Activated CD4-positive, alpha-beta memory T cell treated with anti-CD3 and anti-CD28 coated beads for 36 hours (primary cell): ENCODE results near the gene FOXP3. TPM values are rescaled to one million over a fixed set of nuclear protein-coding genes. Genes with fewer than 3 reads are reported as not detected.

Experiments used
- CTCF ChIA-PET: fragments of 350-600 bp; sonication (Branson Sonifier 250); formaldehyde crosslinking; loops from one replicate; lab custom pipeline; 2021; ENCODE audit warnings: antibody characterized with exemption, inconsistent platforms; lab: Charles Lee
- POLR2A ChIA-PET: fragments of 350-600 bp; sonication (Branson Sonifier 250); formaldehyde crosslinking; loops from one replicate; lab custom pipeline; 2021; ENCODE audit warnings: antibody characterized with exemption; lab: Charles Lee
- DNase-seq: peaks from one replicate; pipeline ENCODE4 v3.0.0-alpha.2; 2020
- H3K27ac Mint-ChIP-seq: one replicate; pipeline ENCODE4 v1.8.0; 2021; ENCODE audit warnings: mixed read lengths
- H3K27me3 Mint-ChIP-seq: one replicate; pipeline ENCODE4 v1.8.0; 2021; ENCODE audit warnings: mixed read lengths
- H3K36me3 Mint-ChIP-seq: one replicate; pipeline ENCODE4 v1.8.0; 2021; ENCODE audit warnings: mixed read lengths
- H3K4me1 Mint-ChIP-seq: one replicate; pipeline ENCODE4 v1.8.0; 2021; ENCODE audit warnings: low read depth, mixed read lengths
- H3K4me3 Mint-ChIP-seq: one replicate; pipeline ENCODE4 v1.8.0; 2021; ENCODE audit warnings: mild to moderate bottlenecking, mixed read lengths
- H3K9me3 Mint-ChIP-seq: one replicate; pipeline ENCODE4 v1.8.0; 2021; ENCODE audit warnings: mixed read lengths
- intact Hi-C: fragments of 100-400 bp; cut with micrococcal nuclease; formaldehyde crosslinking; loops from one replicate; pipeline ENCODE4 v1.15.1; 2023
- total RNA-seq, 2 experiments: library from RNA; stranded (reverse); gene quantifications; one replicate each; pipeline ENCODE4 v1.2.3, GENCODE V29; 2021

The FOXP3 gene
- total RNA-seq, 2 experiments from 2014 or later: 23.1 to 23.8 TPM

DNA sequence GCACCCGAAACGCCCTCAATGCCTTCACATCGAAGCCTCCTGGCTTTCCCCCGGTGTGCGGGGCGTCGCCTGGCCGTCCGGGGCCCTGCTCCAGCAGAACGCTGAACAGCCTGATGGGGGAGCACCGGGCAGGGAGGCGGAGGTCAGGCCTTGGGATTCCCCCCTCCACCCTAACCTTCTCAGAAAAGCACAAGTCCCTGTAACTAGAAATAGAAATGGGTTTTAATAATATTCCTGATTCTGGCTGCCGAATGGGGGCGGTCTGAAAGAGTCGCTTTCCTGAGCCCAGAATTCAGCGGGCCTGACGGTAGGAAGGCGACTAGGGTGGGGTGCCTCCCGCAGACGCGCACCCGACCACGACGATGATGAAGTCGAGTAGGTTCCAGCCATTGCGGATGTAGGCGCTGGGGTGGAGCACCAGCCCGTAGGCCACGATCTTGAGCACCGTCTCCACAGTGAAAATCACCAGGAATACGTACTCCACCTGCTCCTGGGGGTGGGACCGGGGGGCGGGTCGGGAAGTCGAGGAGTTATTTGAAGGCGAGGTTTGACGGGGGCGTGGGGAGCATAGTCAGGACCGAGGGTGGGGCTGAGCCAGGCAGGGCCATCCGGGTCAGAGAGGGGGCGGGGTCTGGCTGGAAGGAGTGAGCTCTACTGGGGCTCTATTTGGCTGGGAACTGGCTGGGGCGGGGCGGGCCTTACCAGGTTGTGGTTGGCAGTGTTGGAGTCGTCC lies 33.8 kb downstream of the FOXP3 start:
- POLR2A ChIA-PET: interaction anchor here (0.6 kb wide), 1 partner anchor 723 kb away, joined by 3 read pairs; no protein-coding TSS in a partner anchor
- Mint-ChIP-seq H3K27ac (peak overlapping the region; percentile 75), H3K36me3 (no peaks in the 10 kb centered on the region), H3K9me3 (no peaks in the 10 kb centered on the region), H3K4me1 (peaks cover 14% of the 10 kb centered on the region), H3K4me3 (peak overlapping the region; percentile 69), H3K27me3 (no peaks in the 10 kb centered on the region)
- peak; percentile 81 for DNase-seq
- intact Hi-C loops: loop anchor here (2.0 kb wide), 2 partner anchors 38 to 40 kb away; partner anchors contain the start of gene PPP1R3F
- CTCF ChIA-PET: interaction anchor here (0.6 to 0.9 kb wide), 3 partner anchors 37 to 733 kb away, joined by 3 read pairs; no protein-coding TSS in a partner anchor

DNA sequence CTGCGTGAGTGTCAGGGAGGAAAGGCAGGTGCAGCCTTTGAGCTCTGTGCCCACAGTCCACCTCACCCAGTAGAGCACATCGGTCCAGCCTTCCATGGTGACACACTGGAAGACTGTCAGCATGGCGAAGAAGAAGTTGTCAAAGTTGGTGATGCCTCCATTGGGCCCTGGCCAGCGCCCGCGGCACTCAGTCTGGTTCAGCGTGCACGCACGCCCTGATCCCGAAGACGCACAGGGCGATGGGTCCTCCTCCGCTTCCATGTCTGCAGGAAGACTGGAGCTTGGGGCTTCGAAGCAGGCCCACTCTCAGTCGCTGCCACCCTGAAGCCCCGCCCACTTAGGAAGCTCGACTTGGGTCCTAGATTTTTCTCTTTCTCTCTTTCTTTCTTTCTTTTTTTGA lies 36.3 kb downstream of the FOXP3 start:
- H3K36me3 Mint-ChIP-seq: no peaks in the 10 kb centered on the region
- peaks cover 10% of the 10 kb centered on the region for H3K4me1 Mint-ChIP-seq
- CTCF ChIA-PET: no interaction called here
- H3K27me3 Mint-ChIP-seq: no peaks in the 10 kb centered on the region
- no peak for DNase-seq
- no peak overlapping the region for H3K4me3 Mint-ChIP-seq
- H3K27ac Mint-ChIP-seq: no peak overlapping the region
- no peaks in the 10 kb centered on the region for H3K9me3 Mint-ChIP-seq
- POLR2A ChIA-PET: no interaction called here
- intact Hi-C loops: no loop called here

GRCh38 chrX:49227726-49228125 lies 36.8 kb downstream of the FOXP3 start:
- H3K9me3 Mint-ChIP-seq: no peaks in the 10 kb centered on the region
- no peaks in the 10 kb centered on the region for H3K27me3 Mint-ChIP-seq
- intact Hi-C loops: no loop called here
- no peak for DNase-seq
- no peaks in the 10 kb centered on the region for H3K36me3 Mint-ChIP-seq
- ChIA-PET POLR2A (no interaction called here), CTCF (no interaction called here)
- H3K4me1 Mint-ChIP-seq: peaks cover 10% of the 10 kb centered on the region
- no peak overlapping the region for H3K27ac Mint-ChIP-seq
- no peak overlapping the region for H3K4me3 Mint-ChIP-seq

DNA sequence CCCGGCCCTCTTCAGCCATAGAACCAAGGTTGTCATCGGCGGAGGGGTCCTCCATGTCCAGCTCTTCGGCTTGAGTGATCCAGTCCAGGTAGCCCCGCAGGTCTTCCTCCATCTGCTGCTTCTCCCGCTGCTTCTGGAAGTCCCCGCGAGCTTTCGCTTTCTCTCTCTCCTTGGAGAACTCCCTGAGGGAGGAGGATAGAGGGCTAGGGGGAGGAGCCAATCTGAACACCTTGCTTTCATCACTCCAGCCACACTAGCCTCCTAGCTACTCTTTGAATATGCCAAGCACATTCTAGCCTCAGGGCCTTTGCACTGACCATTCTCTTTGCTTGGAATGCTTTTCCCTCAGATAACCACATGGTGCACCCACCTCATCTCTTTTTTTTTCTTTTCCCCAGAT lies 37.6 kb downstream of the FOXP3 start:
- POLR2A ChIA-PET: no interaction called here
- H3K27ac Mint-ChIP-seq: no peak overlapping the region
- intact Hi-C loops: no loop called here

GRCh38 chrX:49225858-49226257 lies 38.7 kb downstream of the FOXP3 start:
- intact Hi-C loops: no loop called here
- ChIA-PET POLR2A (no interaction called here), CTCF (no interaction called here)
- Mint-ChIP-seq H3K27me3 (peaks cover 1% of the 10 kb centered on the region), H3K36me3 (no peaks in the 10 kb centered on the region), H3K9me3 (no peaks in the 10 kb centered on the region), H3K4me3 (no peak overlapping the region), H3K27ac (no peak overlapping the region), H3K4me1 (peaks cover 4% of the 10 kb centered on the region)
- DNase-seq: no peak

More for the DNA sequence above, 37.6 kb downstream of the FOXP3 start:
- Mint-ChIP-seq H3K27me3 (peaks cover 1% of the 10 kb centered on the region), H3K4me1 (peaks cover 10% of the 10 kb centered on the region), H3K4me3 (no peak overlapping the region), H3K9me3 (no peaks in the 10 kb centered on the region), H3K36me3 (no peaks in the 10 kb centered on the region)
- DNase-seq: no peak
- CTCF ChIA-PET: interaction anchor here (0.6 kb wide), 1 partner anchor 1136 kb away, joined by 3 read pairs; no protein-coding TSS in a partner anchor

- POLR2A ChIA-PET: no interaction called here
- H3K27me3 Mint-ChIP-seq: peaks cover 1% of the 10 kb centered on the region
- CTCF ChIA-PET: no interaction called here
- intact Hi-C loops: no loop called here
- no peak overlapping the region for H3K27ac Mint-ChIP-seq
- H3K4me3 Mint-ChIP-seq: no peak overlapping the region
- H3K9me3 Mint-ChIP-seq: no peaks in the 10 kb centered on the region
- no peak for DNase-seq
- H3K36me3 Mint-ChIP-seq: no peaks in the 10 kb centered on the region
- H3K4me1 Mint-ChIP-seq: peaks cover 3% of the 10 kb centered on the region
These were observed 42.6 kb downstream of the FOXP3 start for GRCh38 chrX:49221868-49222267.

DNA sequence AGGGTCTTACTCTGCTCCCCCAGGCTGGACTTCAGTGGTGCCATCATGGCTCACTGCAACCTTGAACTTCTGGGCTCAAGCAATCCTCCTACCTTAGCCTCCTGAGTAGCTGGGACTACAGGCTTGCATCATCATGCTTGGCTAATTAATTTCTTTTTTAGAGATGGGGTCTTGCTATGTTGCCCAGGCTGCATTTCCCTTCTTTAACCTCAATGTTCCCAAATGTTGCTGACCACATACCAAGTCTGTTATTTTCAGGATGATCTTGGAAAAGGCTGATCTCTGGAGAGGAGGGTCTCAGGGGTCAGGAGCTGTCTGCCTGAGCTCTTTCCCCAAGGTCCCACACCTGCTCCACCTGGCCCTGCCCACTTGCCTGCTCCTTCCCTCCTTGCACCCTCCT lies 44.4 kb downstream of the FOXP3 start:
- intact Hi-C loops: no loop called here
- H3K4me1 Mint-ChIP-seq: peaks cover 3% of the 10 kb centered on the region
- ChIA-PET POLR2A (no interaction called here), CTCF (no interaction called here)
- DNase-seq: no peak
- peaks cover 1% of the 10 kb centered on the region for H3K27me3 Mint-ChIP-seq
- no peaks in the 10 kb centered on the region for H3K9me3 Mint-ChIP-seq
- no peaks in the 10 kb centered on the region for H3K36me3 Mint-ChIP-seq
- H3K4me3 Mint-ChIP-seq: no peak overlapping the region
- H3K27ac Mint-ChIP-seq: no peak overlapping the region

- ChIA-PET CTCF (interaction anchor here (1.0 kb wide), 1 partner anchor 23 kb away, joined by 3 read pairs; no protein-coding TSS in a partner anchor), POLR2A (no interaction called here)
- Mint-ChIP-seq H3K4me1 (peaks cover 3% of the 10 kb centered on the region), H3K27ac (no peak overlapping the region), H3K4me3 (no peak overlapping the region), H3K9me3 (no peaks in the 10 kb centered on the region), H3K36me3 (no peaks in the 10 kb centered on the region), H3K27me3 (no peaks in the 10 kb centered on the region)
- intact Hi-C loops: no loop called here
- no peak for DNase-seq
These were observed 49.4 kb downstream of the FOXP3 start for GRCh38 chrX:49214996-49215526.

GRCh38 chrX:49214416-49214815 lies 50.1 kb downstream of the FOXP3 start:
- Mint-ChIP-seq H3K4me1 (no peaks in the 10 kb centered on the region), H3K27ac (no peak overlapping the region), H3K4me3 (no peak overlapping the region), H3K36me3 (no peaks in the 10 kb centered on the region), H3K27me3 (no peaks in the 10 kb centered on the region), H3K9me3 (no peaks in the 10 kb centered on the region)
- CTCF ChIA-PET: interaction anchor here (1.0 kb wide), 1 partner anchor 22 kb away, joined by 3 read pairs; no protein-coding TSS in a partner anchor
- intact Hi-C loops: no loop called here
- POLR2A ChIA-PET: no interaction called here
- DNase-seq: no peak

DNA sequence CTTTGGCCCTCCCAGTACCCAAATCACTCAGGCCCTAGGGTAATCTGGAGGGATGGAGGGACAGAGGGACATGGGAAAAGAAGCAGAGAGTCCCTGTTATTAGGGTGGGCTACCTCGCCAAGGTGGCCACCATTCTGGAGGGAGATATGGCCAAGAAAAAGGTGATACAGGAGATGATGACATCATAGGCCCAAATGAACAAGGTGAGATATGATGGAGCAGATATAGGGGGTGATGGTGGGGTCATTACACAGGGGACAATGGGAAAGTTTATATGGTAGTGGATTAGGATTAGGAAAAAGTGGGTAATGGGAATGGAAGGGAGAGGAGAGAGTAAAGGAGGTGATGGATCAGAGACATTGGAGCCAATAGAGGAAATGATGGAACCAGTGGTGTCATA lies 51.6 kb downstream of the FOXP3 start:
- intact Hi-C loops: no loop called here
- DNase-seq: no peak
- CTCF ChIA-PET: no interaction called here

GRCh38 chrX:49212209-49212608 lies 52.3 kb downstream of the FOXP3 start:
- no peaks in the 10 kb centered on the region for H3K36me3 Mint-ChIP-seq
- no peaks in the 10 kb centered on the region for H3K9me3 Mint-ChIP-seq
- H3K4me3 Mint-ChIP-seq: no peak overlapping the region
- ChIA-PET POLR2A (no interaction called here), CTCF (no interaction called here)
- no peaks in the 10 kb centered on the region for H3K27me3 Mint-ChIP-seq
- H3K4me1 Mint-ChIP-seq: no peaks in the 10 kb centered on the region
- H3K27ac Mint-ChIP-seq: no peak overlapping the region
- intact Hi-C loops: no loop called here
- DNase-seq: no peak

More for the DNA sequence above, 51.6 kb downstream of the FOXP3 start:
- POLR2A ChIA-PET: no interaction called here
- no peak overlapping the region for H3K4me3 Mint-ChIP-seq
- H3K27me3 Mint-ChIP-seq: no peaks in the 10 kb centered on the region
- H3K9me3 Mint-ChIP-seq: no peaks in the 10 kb centered on the region
- no peaks in the 10 kb centered on the region for H3K36me3 Mint-ChIP-seq
- H3K27ac Mint-ChIP-seq: no peak overlapping the region
- H3K4me1 Mint-ChIP-seq: no peaks in the 10 kb centered on the region

- DNase-seq: no peak
- intact Hi-C loops: no loop called here
- Mint-ChIP-seq H3K36me3 (no peaks in the 10 kb centered on the region), H3K27me3 (no peaks in the 10 kb centered on the region), H3K9me3 (no peaks in the 10 kb centered on the region), H3K4me3 (no peak overlapping the region), H3K27ac (no peak overlapping the region), H3K4me1 (no peaks in the 10 kb centered on the region)
- ChIA-PET CTCF (no interaction called here), POLR2A (no interaction called here)
These were observed 53.4 kb downstream of the FOXP3 start for GRCh38 chrX:49211074-49211473.
